Measurements from ENCODE around the gene RPS15.
A peak's percentile ranks its signal among the peaks of the same experiment; 100 is the strongest.
"Not testable (repeated sequence)": the region's sequence is repeated elsewhere in the genome, so short reads cannot be mapped to it uniquely, and the experiment has no call there.

RPS15 gene

DNA sequence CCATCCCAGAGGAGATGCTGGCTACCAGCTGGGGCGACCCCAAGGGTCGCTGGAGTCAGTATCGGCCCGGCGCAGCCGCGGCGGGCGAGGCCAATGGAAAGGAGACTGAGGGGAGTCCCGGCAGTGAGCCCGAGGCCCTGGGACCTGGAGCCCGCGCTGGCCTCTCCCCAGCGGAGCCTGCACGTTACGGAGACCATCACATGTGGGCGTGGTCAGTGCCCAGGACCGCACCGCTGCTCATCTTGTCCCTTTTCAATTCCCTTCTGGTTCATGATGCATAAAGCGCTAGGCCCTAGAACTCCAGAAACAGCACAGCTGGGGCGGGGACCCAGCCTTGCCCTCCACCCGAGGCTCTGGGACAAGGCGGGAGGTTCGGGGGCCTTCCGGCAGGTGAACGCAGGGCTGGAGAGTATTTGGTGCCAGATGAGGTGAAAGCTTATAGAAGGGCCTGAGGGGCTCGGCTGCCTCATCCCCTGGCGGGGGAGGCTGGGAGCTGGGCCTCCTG is 32.9 kb downstream of the RPS15 start:
- DNase-seq = peak; percentile 19

DNA sequence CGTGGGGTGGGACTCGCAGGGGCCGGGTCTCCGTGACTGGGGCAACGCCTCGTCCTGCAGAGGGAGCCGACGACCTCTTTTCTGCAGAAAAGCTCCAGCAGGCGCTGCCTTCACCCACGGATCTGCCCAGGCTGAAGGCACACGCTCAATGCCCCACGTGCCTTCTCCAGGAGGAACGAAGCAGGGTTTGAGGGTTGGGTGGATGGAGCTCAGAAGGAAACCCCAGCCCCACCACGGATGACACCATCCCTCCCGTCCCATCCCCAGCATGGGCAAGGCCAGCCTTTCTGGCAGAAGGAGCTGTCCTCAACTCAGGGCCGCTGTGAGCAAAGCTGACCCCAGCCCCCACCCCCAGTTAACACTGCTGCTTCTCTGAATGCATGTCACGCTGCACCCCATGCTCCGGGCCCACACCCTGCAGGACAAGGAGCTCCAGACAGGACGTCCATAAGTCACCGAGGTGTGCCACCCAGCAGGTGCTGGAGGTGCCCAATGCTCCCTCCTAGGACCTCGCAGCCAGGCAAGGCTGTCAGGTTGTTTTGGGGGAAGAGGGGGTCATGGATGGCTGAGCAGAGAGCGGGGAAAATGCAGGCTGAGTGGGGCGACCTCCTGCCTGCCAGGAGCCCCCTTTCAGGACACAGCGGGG is 33.4 kb downstream of the RPS15 start:
- no peak for DNase-seq

DNA sequence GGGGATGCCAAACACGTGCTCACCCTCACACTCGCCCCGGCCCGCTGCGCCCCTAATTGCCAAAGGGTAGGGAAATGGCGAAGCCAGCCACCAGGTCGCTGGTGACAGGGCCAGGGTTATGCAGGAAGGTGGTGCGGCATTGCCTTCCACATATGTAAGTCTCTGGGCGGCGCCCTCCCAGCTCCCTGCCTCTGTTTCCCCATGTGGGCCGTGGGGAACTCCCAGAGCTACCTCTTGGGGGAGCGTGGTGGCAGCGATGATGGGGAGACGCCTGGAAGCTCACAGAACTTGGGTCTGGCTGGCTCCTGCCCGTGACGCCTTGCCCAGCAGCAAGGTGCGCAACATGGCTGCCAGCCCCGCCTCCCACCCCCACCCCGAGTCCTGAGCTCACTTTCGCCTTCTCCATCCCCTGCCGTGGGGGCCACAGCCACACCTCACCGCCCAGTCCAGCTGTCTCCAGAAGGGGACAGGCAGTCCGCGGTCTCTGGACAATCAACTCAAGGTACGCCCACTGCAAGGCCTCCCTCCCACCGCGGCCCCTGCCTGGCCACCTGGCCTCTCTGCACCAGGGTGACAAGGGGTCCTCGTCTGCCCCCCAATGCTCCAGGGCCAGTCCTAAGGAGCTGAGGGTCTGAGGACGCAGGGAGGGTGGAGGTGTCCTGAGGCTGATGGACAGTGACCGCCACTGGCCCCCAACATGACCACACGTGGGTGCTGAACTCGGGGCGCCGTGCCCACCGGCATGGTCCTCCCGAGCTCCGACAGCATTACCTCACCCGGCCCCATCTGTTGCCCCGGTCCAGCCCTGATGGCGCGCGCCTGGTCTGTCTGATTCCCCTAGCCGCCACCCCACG is 34.3 kb downstream of the RPS15 start:
- DNase-seq = no peak

DNA sequence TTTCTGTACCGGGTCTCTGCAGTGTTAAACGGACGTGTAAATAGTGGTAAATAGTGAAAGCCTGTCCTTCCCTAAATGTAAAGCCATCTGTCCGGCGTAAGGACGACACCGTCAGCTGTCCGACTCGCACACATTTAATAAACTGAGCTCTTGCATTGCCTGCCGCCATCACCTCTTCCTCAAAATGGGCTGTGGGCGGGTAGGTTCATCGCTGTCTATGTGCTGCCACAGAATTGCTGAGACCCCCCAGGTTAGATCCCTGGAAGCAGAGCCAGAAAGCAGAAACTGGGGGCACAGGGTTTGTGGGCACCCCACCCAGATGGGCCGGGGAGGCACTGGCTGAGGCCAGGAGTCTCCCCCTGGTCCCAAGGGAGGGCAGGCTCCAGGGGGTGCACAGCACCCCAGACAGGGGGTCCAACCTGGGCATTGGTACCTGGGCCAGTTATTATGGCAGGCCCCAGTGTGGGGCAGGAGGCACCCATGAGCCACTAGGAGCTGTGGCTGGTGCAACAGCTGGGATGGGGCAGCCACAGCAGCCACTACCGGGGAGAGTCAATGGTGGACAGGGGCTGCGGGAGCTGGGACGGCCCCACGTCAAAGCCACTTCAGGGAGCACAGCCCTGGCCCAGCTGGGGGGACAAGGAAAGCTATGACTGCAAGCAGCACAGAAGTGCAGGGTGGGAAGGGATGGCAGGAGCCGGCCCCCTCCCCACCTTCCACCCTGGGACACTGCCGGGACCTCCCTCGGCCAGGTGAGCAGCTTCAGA is 35.1 kb downstream of the RPS15 start:
- DNase-seq = no peak

DNA sequence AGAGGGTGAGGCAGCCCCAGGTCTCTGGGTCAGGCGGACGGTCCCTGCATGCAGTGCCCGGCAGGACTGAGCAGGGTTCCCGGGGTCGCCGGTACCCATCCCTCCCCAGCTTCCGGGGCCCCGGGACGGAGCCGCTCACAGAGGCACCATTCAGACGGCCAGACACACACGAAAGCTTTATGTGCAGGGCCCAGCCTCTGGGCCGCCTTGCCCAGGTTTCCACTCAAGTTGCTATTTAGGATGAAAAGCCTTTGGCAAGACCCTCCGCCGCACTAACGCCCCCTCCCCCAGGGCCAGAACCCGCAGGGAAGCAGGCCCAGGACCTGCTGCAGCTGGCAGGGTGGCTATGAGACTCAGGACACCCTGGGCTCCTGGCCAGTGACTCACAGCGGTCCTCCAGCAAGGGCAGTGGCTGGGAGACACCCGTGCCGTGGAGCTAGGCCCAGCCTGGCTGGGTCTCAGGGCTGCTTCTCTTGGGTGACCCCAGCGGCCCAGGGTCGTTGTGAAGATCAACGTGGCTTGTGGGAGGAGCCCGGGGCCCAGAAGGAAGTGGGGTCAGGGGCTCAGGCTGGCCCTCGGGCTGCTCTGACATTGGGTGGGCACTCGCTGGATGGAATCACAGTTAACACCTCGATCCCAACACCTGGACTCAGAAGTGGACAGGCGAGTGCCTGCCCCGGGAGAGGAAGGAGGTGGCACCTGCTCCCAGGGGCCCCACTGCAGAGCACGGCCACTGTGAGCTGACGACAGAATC is 36.0 kb downstream of the RPS15 start:
- no peak for DNase-seq

DNA sequence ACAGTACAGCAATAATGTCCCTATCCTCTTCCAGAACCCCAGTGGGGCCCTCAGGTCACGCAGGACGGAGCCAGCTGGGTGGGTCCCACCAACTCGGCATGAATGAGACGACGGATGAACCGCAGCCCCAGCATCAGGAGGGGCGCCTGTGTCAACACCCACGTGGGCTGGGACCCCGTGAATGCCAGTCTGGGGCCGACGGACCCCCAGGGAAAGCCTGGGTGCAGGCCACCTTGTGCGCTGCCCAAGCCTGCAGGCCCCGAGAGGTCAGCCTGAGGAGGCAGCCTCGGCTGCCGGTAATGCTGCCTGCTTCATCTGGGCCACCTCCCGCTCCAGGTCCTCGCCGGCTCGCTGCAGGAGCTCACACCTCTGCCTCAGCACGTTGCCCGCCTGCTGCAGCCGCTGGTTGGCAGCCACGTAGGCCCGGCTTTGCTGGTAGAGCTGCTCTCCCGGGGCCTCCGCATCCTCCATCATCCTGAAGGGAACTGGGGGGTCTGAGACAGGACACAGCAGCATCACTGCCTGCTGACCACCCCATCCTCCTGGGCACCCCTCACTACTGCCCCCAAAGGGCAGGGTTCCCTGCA is 36.7 kb downstream of the RPS15 start:
- no peak for DNase-seq

DNA sequence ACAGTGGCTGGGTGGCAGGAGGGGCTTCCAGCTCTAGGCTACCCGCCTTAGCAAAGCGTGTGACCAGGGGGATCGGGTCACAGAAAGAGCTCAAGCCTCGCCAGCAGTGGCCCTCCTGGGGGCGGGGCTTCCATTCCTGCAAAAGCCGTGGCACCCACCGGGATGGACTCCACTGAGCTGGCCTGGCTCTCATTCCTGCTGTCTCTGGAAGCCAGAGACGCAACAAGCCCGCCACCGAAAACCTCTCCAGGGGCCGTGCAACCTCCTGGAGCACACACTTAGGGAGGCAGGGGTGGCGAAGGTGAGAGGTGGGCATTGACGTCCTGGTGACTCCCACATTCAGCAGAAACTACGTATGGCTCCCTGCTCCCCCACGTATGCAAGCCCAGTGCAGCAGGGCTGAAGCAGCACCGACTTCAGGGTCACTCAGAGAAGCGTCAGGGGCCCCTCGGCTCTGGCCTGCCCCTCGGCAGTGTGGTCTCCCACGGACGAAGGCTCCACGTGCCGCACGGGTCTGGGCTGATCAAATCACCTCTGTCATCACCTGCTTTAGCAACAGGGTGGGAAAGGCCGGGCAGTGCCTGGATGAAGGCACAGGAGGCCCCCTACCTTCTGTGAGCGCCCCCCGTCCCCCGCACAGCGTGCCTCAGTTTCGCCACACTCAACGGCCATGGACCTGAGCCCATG is 37.7 kb downstream of the RPS15 start:
- DNase-seq = no peak

DNA sequence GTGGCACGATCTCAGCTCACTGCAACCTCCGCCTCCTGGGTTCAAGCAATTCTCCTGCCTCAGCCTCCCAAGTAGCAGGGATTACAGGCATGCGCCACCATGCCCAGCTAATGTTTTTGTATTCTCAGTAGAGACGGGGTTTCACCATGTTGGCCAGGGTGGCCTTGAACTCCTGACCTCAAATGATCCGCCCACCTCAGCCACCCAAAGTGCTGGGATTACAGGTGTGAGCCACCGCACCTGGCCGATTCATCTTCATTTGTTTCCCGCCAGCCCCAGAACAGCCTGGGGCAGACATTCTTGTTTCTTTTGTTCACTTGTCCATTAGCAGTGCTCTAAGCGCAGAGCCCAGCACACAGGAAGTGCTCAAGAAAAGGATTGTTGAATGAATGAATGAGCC is 38.9 kb downstream of the RPS15 start:
- not testable (repeated sequence) for DNase-seq

DNA sequence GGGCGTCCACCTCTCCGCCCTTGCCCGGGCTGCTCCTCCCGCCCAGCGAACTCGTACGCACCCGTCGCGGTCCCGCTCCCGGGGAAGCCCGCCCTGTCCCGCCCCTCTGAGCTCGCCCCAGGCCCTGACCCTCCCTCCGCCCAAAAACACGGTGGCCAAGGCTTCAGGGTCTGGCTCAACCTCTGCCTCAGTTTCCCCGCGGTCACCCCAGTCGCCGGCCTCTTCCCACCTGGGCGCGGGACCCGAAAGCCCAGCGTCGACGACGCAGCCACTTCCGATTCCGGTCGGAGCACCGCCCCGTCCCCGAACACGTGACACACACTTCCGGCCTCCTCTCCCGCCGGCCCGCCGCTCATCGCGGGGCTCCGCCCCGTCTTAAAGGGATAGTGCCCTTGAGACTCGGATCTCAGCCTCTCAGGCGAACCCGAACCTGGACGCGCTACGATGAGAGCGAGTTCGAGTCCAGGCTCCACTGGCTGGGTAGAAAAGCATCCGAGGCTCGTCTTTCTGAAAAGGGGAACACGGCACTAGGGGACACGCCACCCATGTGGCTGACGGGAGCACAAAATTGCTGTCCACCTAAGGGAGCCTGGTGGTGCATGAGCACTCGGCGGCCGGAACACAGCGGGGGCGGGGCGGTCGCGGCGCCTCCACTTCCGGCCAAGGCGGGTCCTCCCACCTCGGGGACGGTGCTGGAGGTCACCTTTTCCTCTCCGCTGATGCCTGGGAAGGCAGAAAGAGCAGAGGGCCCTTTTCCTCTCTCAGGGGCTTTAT is 40.9 kb downstream of the RPS15 start, which contains the start of gene C19orf25:
TSS of gene C19orf25 (minus strand) at position 282 of the 774 bp plus-strand sequence. CDS start 312 bp downstream, outside the sequence.
- DNase-seq = peak; percentile 91

DNA sequence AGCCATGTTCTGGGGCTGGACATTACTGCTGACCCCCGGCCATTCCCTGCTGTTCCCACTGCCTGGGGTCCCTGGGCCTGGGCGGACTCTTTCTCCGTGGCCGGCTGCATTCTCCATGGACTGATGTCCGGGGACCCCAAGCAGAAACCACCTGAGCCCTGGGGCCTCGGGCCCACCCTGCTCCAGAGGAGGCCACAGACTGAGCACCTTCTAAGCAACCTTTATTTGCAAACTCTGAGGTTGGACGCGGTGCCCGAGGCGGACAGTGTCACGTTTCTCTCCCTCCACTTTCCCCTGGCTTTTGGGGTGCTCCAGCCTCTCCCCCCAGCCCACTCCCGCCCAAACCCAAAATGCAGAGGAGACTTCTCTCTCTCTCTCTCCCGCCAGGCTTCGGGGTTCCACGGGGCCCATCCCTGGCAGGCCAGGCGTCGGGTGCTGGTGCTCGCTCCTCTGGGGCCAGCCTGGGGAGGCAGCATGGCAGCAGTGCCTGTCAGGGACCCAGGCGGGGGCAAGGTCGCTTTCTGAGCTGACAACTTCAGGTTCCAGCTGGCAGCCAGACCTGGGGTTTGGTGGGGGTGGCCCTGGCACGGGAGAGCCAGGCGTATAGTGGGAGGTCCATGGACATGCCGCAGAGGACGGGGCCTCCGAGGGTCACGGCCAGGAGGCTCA is 43.2 kb downstream of the RPS15 start:
- DNase-seq = no peak

DNA sequence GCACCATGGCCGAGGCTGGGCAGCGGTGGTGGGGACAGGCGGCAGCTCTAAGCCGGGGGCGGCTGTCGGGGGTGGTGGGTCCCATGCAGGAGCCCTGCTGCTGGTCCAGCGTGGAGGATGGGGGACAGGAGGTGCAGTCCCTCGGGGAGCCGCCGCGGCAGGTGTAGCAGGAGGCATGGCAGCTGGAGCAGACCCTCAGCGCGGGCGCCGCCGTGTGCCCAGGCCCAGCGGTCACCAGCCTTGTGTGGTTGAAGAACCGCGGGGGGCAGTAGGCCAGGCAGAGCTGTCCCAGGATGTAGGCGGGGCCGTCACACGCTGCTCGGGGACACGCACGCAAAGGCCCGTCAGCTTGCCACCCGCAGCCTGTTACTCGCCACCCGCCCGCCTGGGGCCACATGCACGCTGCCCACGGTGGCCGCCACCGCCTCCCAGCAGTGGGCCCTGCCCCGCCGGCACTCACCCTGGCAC is 43.7 kb downstream of the RPS15 start:
- no peak for DNase-seq

DNA sequence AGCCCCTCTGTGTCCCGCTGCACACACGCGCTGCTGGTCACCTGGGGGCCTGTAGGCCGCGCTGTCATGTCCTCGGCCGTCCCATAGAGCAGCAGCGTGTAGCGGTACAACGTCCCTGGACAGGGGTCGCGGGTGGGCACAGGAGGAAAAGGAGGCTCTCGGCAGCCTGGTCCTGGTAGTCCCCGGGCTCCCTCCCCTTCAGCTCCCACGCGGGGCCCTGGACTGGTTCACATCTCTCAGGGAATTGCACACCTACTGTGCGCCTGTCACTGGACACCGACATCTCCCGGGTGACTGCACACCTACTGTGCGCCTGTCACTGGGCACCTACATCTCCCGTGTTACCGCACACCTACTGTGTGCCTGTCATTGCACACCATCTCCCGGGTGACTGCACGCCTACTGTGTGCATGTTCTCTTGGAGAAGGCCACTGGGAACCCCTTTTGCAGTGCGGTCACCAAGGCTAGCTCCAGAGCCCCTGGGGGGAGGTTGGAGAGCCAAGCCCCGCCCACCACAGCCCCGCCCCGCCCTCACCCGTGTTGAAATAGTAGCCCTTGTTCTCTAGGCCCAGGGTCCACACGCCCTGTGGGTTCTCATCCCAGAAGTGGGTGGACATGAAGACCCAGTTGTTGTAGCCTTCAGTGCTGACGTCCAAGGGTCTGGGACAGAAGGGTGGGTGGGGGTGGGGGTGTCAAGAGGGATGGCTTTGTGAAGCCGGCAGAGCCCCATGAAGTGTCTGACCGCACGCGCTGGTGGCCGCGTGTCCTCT is 44.4 kb downstream of the RPS15 start:
- no peak for DNase-seq

DNA sequence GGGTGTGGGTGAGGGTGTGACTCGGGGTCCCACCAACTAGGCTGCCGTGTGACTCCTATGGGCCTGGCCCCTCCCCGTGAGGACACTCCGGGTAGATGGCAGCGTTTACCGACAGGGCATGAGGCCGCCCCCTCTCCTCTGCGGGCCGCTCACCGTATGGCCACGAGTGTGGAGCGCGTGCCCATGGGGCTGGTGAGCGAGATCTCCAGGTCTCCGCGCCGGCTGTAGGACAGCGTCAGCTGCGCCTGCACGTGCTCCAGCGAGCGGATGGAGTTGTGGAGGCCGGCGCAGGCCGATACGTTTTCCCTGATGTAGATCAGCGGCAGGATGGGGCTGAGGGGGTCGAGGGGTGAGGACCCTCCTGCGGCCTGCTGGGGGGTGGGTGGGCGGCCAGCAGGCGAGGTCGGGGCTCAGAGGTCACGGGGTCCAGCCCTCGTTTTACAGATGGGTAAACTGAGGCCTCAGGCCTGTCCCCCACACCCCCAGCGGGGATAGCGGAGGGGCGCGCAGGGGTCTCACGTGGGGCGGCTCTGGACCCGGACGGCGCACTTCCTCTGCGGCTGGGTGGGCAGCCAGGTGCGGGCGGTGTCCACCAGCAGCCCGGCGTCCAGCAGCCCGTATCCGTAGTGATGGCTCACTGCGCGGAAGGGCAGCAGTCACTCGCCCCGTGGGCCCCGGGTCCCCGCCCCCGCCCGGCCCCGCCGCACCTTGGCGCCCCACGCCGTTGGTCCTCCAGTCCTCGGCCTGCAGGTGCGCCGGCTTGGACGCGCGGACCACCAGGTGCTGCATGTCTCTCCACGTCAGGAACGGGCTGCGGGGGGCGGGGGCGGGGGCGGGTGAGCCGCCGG is 45.2 kb downstream of the RPS15 start:
- DNase-seq = no peak

DNA sequence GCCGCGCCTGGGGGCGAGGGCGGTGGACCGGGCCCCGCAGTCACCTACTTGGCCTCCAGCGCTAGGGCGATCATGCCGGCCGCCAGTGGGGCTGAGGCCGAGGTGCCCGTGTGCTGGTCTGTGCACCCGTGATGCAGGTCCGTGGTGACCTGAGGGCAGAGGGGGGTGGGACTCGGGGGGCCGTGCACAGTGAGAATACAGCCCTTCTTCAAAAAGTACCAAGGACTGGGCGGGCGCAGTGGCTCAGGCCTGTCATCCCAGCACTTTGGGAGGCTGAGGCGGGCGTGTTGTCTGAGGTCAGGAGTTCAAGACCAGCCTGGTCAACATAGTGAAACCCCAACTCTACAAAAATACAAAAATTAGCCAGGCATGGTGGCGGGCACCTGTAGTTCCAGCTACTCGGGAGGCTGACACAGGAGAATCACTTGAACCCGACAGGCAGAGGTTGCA is 45.8 kb downstream of the RPS15 start:
- no peak for DNase-seq

DNA sequence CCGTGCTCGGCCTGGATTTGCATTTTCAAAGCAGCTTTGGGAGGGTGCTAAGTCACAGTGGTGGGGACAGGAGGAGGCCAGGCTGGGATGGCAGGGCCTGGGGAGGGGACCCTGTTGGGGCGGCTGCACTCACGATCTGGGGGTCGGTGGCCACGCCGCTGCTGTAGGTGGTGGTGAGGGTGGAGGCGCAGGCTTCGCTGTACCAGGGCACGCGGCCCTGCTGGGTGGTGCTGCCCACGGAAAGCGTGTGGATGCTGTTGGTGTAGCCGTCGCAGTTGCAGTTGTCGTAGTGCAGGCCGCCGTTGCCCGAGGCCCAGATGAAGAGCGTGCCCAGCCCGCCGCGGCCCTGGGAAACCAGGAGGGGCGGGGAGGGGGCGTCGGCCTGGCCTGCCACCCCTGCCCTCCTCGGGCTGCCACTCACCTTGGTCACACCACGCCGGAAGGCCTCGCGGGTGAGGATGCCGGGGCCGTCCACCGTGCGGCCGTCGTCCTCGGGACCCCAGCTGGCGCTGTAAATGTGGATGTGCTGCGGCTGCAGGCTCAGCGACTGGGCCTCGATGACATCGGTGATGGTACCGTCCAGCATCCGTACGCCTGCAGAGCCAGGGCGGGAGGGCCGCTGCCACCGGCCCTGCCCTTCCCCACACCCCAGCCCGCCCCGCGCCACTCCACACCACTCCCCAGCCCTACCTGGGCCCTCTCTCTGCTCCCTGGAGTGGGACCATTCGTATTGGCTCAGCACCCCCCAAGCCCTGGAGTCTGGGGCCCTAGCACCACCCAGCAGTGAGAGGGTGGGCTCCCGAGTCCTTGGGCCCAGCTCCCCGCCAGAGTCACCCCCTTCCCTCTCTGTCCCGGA is 48.8 kb downstream of the RPS15 start:
- DNase-seq = no peak

DNA sequence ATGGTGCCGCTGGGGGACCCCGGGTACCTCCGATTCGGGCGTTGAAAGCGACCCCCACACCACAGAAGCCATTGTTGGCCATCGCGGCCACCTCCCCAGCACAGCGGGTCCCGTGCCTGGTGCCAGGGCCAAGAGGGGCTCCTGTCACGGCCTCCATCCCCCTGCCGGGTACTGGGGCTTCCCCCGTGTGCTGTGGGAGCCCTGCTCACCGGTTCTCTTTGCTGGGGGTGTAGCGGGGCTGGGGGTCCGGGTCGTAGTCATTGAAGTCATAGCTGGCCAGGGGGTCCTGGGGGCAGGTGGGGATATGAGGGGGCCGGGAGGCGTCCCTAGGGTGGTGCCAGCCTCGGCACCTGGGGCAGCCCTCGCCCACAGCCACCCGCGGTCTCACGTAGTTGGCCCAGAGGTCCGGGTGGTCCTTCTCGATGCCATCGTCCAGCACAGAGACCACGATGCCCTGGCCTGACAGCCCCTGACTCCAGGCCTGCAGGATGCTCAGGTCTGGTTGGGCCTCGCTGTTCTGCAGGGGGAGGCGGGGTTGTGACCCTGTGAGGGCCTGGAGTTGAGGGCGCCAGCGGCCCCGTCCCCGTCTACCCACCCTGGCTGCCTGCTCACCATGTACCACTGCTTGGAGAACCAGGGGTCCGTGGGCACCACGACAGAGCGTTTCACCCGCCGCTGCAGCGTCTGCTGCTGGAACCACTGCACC is 49.5 kb downstream of the RPS15 start:
- no peak for DNase-seq

DNA sequence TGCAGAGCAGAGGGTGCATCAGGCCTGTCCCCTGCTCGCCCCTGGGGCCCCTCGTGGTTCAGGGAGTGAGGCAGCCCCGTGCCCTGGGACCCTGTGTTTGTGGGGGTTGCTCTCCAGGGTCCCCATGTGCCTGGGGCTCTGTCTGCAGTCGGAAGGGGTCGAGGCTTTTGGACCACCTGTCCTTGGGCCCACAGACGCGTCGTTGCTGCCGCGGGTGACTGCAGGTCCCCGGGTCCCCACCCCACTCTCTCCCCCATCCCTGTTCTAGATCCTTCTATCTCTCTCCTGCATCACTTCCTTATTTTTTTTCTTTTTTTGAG is 50.0 kb downstream of the RPS15 start:
- DNase-seq = no peak
